K562 (cell line): ENCODE measurements around the gene JMJD1C. TPM values are rescaled to one million over a fixed set of nuclear protein-coding genes. Genes with fewer than 3 reads are reported as not detected.

Experiments used
- CCNT2 ChIP-seq: IDR thresholded peaks from 2 replicates; pipeline ENCODE4 v1.6.1; 2011; ENCODE audit warnings: borderline replicate concordance, low read depth, mild to moderate bottlenecking, moderate library complexity, mixed read lengths, low read length; ENCODE audit not compliant: insufficient read length; ENCODE audit errors: extremely low read depth
- FOXM1 ChIP-seq, 2 experiments: fragments of 450-650 bp in 1 of 2; sonication (generic) in 1 of 2; formaldehyde crosslinking in 1 of 2; IDR thresholded peaks; 2 replicates each; pipeline versions ENCODE4 v1.6.1 to v1.9.0; 2017 to 2022; ENCODE audit warnings: low read depth in 2 of 2, mild to moderate bottlenecking in 2 of 2, missing genetic modification reagents in 1 of 2, moderate library complexity in 1 of 2
- GATAD2B ChIP-seq: fragments of 450-650 bp; IDR thresholded peaks from 2 replicates; pipeline ENCODE4 v1.6.1; 2017; ENCODE audit warnings: mild to moderate bottlenecking, borderline replicate concordance
- KLF16 ChIP-seq: IDR thresholded peaks from 2 replicates; pipeline ENCODE4 v1.6.1; 2016; ENCODE audit warnings: antibody characterized with exemption
- NR2C1 ChIP-seq, 2 experiments: fragments of 450-650 bp; IDR thresholded peaks; 2 replicates each; pipeline ENCODE4 v1.6.1; 2017; ENCODE audit warnings: mild to moderate bottlenecking in 2 of 2, antibody characterized with exemption in 1 of 2, inconsistent platforms in 1 of 2, missing compliant biosample characterization in 1 of 2, missing genetic modification characterization in 1 of 2
- PRPF4 ChIP-seq: fragments of 200-400 bp; formaldehyde crosslinking; IDR thresholded peaks from one replicate; pipeline ENCODE4 v1.6.1; 2017; ENCODE audit warnings: low read length, low read depth, mild to moderate bottlenecking; ENCODE audit not compliant: insufficient read depth, poor library complexity, severe bottlenecking
- RAD51 ChIP-seq: fragments of 450-650 bp; IDR thresholded peaks from 2 replicates; pipeline ENCODE4 v1.7.1; 2016; ENCODE audit warnings: low read depth, mild to moderate bottlenecking, borderline replicate concordance
- polyA plus RNA-seq, 8 experiments: library from polyadenylated mRNA; depleted of rRNA in 4 of 8; stranded (reverse) in 5 of 8; unstranded in 3 of 8; fragments of >200 nt; fragmentation: Nextera tagmentation in 2 of 8; fragmentation: Illumina TruSeq in 1 of 8; extraction: Ambion mirVana in 2 of 8; extraction: Trizol in 1 of 8; gene quantifications; 2 replicates each; pipeline versions ENCODE4 v1.2.1 to v1.2.3, GENCODE V29; 2011 to 2014; ENCODE audit warnings: inconsistent platforms in 1 of 8, missing spikeins in 1 of 8
- total RNA-seq, 7 experiments: library from RNA; depleted of rRNA in 6 of 7; stranded (reverse); fragments of >200 nt in 6 of 7; fragmentation: Illumina TruSeq in 2 of 7; extraction: Trizol in 2 of 7; gene quantifications; 2 replicates each; pipeline versions ENCODE4 v1.2.1 to v1.2.3, GENCODE V29; 2011 to 2021; ENCODE audit warnings: low replicate concordance in 1 of 7
- TF ChIP-seq, protein P1 (sequence below): sonication (generic); formaldehyde crosslinking; IDR thresholded peaks from 2 replicates; pipeline ENCODE4 v1.8.0; 2022; ENCODE audit warnings: mild to moderate bottlenecking, missing genetic modification reagents, borderline replicate concordance
- TF ChIP-seq, protein P2 (sequence below), 2 experiments: IDR thresholded peaks; 2 replicates each; pipeline ENCODE4 v1.6.1; 2012; ENCODE audit warnings: improper control_type of control experiment in 2 of 2, low read depth in 2 of 2, low read length in 2 of 2, borderline replicate concordance in 1 of 2
- TF ChIP-seq, protein P3 (sequence below): sonication (generic); formaldehyde crosslinking; IDR thresholded peaks from 2 replicates; pipeline ENCODE4 v1.8.1; 2023; ENCODE audit warnings: mild to moderate bottlenecking, missing genetic modification reagents
- TF ChIP-seq, protein P4 (sequence below): fragments of 450-650 bp; formaldehyde crosslinking; IDR thresholded peaks from 2 replicates; pipeline ENCODE4 v1.4.0; 2022; ENCODE audit warnings: missing genetic modification characterization

JMJD1C gene
- total and polyA plus RNA-seq, 9 of the 15 experiments (the other 6 are each of a cell fraction or from before 2014, with no cell fraction given), result 25.3 to 68.0 (median 47.2) TPM

DNA sequence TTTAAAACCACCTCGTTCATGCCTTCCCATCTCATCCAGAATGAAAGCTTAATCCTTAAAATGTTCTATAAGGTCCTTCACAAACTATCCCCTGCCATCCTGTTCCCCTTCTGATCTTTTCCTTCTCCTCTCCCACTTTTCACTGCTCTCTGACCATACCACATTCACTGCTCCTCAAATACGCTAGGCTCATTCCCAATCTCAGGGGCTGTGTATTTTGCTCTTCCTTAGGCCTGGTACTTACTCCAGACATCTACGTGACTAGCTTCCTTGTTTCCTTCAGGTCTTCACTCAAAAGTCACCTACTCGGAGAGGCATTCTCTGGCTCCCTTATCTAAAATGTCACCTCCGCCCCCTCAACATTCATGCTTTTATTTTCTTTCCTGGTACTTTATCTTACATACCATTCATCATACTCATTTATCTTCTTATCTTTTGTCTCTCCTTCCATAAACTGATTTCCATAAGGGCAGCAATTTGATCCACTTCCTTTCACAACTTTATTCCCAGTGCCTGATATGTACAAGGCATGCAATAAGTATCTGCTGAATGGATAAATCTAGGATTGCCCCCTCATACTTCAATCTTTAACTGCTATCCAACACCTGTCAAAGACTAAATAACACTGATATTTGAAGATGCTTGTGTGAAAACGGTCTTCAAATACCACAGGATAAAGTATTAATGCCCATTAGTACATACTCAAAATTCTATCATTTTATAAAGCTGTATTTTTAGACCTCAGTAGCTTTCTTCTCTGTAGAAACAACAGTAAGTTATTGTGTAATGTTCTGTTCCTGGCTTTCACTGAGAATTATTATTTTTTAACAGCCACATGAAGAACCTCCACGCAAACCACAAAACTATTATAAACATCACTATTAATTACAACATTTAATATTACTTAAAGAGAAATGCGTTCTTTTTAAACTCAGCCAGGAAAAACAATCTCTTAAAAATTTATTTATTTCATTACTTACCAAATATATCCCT, 27.0 kb downstream of the JMJD1C start (continued):
- TF ChIP-seq, protein P1, sequence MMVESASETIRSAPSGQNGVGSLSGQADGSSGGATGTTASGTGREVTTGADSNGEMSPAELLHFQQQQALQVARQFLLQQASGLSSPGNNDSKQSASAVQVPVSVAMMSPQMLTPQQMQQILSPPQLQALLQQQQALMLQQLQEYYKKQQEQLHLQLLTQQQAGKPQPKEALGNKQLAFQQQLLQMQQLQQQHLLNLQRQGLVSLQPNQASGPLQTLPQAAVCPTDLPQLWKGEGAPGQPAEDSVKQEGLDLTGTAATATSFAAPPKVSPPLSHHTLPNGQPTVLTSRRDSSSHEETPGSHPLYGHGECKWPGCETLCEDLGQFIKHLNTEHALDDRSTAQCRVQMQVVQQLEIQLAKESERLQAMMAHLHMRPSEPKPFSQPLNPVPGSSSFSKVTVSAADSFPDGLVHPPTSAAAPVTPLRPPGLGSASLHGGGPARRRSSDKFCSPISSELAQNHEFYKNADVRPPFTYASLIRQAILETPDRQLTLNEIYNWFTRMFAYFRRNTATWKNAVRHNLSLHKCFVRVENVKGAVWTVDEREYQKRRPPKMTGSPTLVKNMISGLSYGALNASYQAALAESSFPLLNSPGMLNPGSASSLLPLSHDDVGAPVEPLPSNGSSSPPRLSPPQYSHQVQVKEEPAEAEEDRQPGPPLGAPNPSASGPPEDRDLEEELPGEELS (CRISPR knock-in tag), result no peak
- TF ChIP-seq CCNT2, result peak; percentile 17
- TF ChIP-seq RAD51, result no peak
- no peak for TF ChIP-seq PRPF4
- TF ChIP-seq, protein P2, sequence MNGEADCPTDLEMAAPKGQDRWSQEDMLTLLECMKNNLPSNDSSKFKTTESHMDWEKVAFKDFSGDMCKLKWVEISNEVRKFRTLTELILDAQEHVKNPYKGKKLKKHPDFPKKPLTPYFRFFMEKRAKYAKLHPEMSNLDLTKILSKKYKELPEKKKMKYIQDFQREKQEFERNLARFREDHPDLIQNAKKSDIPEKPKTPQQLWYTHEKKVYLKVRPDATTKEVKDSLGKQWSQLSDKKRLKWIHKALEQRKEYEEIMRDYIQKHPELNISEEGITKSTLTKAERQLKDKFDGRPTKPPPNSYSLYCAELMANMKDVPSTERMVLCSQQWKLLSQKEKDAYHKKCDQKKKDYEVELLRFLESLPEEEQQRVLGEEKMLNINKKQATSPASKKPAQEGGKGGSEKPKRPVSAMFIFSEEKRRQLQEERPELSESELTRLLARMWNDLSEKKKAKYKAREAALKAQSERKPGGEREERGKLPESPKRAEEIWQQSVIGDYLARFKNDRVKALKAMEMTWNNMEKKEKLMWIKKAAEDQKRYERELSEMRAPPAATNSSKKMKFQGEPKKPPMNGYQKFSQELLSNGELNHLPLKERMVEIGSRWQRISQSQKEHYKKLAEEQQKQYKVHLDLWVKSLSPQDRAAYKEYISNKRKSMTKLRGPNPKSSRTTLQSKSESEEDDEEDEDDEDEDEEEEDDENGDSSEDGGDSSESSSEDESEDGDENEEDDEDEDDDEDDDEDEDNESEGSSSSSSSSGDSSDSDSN (IDR thresholded peaks at IDR 0.05; ENCODE audit: borderline replicate concordance in 1 of 2, low read depth in 2 of 2, low read length in 2 of 2), result no peak
- TF ChIP-seq KLF16, result peak; percentile 42; the same call in 1 of the 2 replicates
- peak; percentile 68 for TF ChIP-seq GATAD2B
- no peak for TF ChIP-seq NR2C1 (IDR thresholded peaks at IDR 0.05)
- no peak for TF ChIP-seq NR2C1 (tag; IDR thresholded peaks at IDR 0.05)
- TF ChIP-seq, protein P3, sequence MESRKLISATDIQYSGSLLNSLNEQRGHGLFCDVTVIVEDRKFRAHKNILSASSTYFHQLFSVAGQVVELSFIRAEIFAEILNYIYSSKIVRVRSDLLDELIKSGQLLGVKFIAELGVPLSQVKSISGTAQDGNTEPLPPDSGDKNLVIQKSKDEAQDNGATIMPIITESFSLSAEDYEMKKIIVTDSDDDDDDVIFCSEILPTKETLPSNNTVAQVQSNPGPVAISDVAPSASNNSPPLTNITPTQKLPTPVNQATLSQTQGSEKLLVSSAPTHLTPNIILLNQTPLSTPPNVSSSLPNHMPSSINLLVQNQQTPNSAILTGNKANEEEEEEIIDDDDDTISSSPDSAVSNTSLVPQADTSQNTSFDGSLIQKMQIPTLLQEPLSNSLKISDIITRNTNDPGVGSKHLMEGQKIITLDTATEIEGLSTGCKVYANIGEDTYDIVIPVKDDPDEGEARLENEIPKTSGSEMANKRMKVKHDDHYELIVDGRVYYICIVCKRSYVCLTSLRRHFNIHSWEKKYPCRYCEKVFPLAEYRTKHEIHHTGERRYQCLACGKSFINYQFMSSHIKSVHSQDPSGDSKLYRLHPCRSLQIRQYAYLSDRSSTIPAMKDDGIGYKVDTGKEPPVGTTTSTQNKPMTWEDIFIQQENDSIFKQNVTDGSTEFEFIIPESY (CRISPR knock-in tag), result no peak
- TF ChIP-seq, protein P4, sequence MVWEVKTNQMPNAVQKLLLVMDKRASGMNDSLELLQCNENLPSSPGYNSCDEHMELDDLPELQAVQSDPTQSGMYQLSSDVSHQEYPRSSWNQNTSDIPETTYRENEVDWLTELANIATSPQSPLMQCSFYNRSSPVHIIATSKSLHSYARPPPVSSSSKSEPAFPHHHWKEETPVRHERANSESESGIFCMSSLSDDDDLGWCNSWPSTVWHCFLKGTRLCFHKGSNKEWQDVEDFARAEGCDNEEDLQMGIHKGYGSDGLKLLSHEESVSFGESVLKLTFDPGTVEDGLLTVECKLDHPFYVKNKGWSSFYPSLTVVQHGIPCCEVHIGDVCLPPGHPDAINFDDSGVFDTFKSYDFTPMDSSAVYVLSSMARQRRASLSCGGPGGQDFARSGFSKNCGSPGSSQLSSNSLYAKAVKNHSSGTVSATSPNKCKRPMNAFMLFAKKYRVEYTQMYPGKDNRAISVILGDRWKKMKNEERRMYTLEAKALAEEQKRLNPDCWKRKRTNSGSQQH (CRISPR knock-in tag), result no peak
- TF ChIP-seq FOXM1 (IDR thresholded peaks at IDR 0.05; ENCODE audit: low read depth), result 0 out of 2 replicates have a peak, but pooled peaks have one; percentile 21
- no peak for TF ChIP-seq FOXM1 (CRISPR knock-in tag; IDR thresholded peaks at IDR 0.05; ENCODE audit: low read depth)
